ENCODE results near the gene ACADL.
A peak's percentile ranks its signal among the peaks of the same experiment; 100 is the strongest.
"Not testable (repeated sequence)": the region's sequence is repeated elsewhere in the genome, so short reads cannot be mapped to it uniquely, and the experiment has no call there.

ACADL gene

DNA sequence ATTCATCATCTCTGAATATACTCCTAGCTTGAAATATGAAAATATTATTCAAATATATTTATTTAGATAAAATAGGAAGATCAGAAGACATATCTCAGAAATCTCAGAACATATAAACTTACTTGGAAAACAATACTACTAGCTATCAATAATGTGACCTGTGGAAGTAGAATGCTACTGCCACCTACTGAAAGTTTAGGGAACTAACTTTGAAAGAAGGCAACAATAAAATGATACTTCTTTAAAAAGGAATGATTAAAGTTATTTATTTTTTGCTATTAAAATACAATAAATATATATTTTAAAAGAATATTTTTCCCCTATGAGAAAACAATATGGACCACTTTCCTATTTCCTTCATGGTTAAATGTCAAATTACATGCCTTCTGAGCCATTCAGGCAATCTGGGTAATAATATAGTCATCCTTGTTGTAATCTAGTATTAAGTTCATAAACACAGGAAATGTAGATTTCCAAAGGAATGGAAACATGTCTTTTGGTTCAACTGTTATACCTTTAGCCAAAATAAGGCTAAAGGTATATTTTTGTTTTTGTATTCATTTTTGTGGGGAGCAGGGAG, 26.0 kb downstream of the ACADL start:
- no peak for DNase-seq

DNA sequence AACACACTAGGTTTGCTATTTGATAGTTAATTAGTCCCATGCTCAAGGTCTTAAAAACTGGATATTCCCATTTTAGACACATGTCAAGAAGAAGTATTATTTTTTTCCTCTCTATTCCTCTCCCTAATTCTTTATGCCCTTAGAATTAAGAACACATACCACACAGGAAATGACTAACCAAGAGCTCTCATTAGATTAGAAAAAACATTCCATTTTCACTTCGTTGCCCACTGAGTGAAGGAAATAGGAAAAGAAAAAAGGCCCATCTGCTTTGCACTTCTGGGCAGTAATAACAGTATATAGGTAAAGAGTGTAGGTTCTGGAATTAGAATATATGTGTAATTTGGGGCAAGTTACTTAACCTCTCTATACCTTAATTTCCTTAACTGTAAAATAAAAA, 26.9 kb downstream of the ACADL start:
- DNase-seq: no peak

DNA sequence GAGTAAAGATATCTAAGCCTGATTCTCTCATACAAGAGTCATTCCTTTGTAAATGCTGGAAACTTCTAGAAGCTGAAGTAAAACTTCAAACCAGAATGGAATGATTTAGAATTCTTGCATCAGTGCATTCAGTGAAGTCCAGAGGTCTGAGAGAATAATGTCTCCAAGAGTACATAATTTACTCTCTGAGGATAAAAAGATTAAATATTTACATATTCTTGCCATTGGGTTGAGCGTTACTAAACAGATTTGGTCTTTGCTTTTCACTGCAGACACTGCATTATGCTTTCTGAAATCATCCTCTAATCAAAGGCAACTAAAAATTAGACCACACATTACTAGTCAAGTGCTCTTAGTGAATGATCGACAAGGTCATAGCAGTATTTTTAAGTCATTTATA, 27.5 kb downstream of the ACADL start:
- DNase-seq: no peak

DNA sequence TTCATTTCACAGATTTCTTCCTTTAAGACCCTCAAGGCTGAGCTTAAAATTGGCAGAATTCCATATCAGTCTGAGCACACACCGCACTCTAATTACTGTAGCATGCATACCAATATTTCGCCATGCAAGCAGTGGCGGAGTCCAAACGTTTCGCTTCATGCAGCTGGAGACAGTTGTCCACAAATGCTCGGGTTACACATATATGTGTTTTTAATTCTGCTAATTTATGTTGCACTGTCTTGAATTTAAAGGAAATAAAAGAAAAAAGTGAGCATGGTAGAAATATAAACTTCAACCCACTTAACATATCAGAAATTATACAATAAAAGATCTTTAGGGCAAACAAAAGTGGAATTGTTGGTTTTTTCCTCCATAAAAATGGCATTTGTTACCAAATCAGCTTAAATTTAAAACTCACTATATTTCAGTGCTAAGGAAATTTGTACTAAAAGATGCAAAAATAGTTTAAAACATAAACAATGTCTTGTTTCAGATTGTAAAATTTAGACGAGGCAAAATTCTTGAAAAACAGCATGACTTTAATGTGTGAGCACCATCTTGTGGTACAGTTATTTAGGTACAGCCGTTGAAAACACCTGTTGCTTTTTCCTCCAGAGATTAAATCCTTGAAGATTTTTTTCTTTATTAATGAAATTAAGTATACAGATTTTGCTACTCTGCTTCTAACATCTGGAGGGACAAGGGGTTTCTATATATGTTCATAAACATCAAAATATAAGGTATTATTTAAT, 30.0 kb downstream of the ACADL start:
- no peak for DNase-seq

DNA sequence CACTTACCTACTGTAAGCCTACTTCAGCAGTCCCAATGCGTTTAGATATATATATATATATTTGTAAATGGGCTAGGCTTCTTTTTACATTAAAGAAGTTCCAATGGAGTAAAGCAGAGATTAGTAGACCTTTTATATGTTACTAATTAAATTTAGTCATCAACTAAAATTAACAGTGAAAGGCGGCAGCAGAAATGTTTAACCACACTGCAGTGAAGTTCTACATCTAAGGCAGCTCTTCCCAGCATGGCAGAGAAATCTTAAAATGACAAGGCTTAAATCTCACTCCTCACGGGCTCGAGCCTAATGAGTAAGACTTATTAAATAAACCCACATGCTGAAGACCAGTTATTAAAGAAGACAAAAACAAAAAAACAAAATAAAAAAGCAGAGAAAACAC, 34.9 kb downstream of the ACADL start:
- no peak for DNase-seq

DNA sequence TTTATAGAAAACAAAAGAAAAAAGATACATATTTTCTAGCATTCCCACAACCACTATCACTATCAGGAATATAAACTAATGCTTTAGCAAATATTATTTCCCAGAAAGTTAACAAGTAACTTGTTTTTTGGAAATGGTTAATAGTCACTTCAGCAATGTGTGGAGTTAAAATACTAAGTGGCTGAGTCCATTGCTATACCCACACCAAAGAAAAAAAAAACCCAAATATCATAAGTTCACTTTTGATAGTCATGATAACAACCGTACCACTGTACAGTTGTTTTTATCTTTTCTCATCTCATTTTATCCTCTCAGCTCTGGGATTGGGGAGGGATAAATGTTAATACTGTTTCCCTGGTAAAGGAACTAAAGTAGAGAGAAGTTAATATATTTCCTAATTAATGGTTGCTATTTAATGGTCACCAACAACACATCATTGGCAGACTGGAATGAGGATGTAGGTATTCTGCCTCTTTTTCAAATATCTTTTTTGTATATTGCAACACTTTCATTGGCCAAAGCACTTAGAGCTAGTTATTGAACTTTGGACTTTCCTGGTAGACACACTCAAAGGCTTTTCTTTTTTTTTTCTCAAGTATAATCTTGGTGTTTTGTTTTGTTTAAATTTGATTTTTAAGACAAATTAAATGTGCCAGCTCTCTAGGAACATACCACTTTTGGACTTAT, 35.7 kb downstream of the ACADL start:
- no peak for DNase-seq

DNA sequence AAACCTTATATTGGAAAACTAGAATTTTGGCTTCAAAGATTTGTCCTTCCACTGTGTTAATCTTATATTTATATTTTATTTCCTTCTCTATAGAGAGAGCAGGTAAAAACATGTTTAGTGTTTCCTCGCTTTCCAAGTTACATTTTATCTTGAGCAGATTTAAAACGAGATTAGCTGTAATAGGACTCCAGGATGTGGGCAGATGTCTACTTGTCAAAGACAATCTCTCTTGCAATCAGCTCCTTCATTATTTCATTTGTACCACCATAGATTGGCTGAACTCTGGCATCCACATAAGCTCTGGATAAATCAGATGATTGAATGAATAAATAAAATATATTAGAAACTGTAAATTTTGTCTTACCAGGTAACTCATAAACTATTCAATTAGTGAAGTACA, 36.5 kb downstream of the ACADL start:
- no peak for DNase-seq

DNA sequence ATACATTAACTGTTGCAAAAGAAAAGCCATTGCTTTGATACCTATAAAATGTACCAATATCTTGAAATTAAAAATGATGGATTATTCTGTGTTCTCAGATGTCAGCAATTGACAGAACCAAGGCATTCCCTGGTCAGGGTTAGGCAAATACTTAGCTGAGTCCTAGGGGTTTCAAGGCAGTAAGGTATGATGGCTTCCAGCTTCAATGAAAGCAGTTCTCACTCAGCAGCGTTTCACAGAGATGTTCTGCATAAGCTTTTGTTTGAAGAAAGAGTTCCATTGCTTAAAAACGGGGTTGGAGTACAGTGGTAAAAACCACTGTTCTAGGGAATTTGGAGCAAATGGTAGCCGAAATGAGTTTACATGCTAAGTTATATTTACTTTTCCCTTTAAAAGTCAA, 37.1 kb downstream of the ACADL start:
- no peak for DNase-seq

DNA sequence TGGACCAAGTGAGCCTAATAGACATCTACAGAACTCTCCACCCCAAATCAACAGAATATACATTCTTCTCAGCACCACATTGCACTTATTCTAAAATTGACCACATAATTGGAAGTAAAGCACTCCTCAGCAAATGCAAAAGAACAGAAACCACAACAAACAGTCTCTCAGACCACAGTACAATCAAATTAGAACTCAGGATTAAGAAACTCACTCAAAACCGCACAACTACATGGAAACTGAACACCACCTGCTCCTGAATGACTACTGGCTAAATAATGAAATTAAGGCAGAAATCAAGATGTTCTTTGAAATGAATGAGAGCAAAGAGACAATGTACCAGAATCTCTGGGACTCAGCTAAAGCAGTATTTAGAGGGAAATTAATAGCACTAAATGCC, 41.3 kb downstream of the ACADL start:
- DNase-seq: not testable (repeated sequence)

DNA sequence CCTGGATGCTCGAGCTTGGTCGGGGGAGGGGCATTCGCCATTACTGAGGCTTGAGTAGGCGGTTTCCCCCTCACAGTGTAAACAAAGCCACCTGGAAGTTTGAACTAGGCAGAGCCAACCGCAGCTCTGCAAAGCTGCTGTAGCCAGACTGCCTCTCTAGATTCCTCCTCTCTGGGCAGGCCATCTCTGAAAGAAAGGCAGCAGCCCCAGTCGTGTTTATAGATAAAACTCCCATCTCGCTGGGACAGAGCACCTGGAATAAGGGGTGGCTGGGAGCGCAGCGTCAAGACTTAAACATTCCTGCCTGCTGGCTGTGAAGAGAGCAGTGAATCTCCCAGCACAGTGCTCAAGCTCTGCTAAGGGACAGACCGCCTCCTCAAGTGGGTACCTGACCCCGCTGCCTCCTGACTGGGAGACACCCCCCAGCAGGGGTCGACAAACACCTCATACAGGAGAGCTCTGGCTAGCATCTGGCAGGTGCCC, 43.6 kb downstream of the ACADL start:
- not testable (repeated sequence) for DNase-seq

DNA sequence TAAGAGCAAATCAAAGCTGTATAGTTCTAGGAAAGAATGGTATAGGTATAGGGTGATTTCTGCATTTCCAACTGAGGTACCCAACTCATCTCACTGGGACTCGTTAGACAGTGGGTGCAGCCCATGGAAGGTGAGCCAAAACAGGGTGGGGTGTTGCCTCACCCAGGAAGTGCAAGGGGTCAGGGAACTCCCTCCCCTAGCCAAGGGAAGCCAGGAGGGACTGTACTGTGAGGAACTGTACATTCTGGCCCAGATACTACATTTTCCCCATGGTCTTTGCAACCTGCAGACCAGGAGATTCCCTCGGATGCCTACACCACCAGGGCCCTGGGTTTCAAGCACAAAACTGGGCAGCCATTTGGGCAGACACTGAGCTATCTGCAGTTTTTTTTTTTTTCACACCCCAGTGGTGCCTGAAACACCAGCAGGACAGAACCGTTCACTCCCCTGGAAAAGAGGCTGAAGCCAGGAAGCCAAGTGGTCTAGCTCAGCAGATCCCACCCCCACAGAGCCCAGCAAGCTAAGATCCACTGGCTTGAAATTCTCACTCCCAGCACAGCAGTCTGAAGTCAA, 44.1 kb downstream of the ACADL start:
- not testable (repeated sequence) for DNase-seq

DNA sequence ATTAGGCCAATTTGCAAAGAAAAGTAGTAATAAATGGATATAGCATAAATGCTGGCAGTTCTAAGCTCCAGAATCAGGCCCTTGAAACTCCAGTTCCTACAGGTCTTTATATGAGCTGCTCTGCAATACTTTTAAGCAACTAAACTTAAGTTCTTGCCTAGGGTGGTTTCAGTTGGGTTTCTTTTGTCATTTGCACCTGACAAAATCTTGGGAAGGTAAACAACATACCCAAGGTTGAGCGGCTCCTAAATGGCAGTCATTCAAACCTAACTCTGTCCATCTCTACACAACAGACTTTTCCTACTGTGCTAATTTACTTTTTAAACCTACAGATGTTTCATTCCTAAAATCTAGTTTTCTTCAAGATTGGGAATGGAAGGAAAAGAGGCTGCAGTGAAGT, 44.8 kb downstream of the ACADL start:
- no peak for DNase-seq

DNA sequence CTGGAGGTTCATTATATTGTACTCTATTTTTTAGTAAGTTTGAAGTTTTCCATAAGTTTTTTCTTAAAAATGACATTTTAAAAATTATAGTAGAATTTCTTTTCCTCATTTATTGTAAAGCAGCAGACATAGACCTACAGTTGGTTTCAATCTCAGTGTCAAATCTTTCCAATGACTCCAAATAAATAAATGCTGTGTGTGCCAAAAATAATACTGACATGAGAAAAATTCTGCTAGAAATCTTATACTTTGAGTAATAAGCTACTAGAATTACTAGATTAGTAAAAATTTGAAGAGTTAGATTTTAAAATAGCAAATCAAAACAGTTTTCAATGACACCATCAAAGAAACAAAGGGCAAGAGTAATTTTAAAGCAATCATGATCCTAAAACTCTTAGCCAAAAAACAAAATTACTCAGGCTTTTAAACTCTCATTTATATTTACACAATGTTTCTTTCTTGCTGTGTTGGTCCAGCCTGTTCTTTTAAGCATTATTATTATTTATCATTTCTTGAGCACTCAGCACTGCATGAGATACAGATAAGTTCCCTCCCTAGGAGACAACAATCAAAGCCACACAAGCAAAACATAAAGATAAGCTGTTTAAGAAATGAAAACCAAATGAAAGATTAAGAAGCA, 45.8 kb downstream of the ACADL start:
- DNase-seq: no peak

DNA sequence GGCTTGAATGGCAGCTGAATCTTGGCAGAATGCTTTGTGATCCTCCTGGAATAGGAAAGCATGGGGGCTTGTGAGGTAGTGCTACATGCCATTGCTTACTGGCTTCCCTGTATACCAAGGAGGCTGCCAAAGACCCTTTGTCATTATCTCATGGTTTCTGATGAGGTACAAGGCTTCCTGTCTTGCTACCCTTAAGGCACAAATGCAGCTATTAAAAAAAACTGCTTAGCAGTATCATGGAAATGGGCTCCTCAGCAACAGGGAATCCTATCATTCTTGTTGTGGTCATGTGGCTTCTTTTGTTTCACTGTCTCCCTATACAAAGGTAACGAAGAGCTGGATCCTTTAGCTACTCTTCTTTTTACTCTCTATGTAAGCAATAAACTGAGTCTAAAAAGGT, 47.5 kb downstream of the ACADL start:
- no peak for DNase-seq

DNA sequence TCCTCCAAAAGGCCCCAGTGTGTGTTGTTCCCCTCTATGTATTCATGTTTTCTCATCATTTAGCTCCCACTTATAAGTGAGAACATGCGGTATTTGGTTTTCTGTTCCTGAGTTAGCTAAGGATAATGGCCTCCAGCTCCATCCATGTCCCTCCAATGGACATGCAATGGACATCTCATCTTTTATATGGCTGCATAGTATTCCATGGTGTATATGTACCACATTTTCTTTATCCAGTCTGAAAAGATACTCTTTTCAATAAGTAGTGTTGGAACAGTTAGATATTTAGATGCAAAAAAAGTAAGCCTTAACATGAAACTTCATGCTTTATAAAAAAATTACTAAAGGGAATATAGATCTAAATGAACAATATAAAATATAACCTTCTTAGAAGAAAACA, 48.1 kb downstream of the ACADL start:
- not testable (repeated sequence) for DNase-seq

DNA sequence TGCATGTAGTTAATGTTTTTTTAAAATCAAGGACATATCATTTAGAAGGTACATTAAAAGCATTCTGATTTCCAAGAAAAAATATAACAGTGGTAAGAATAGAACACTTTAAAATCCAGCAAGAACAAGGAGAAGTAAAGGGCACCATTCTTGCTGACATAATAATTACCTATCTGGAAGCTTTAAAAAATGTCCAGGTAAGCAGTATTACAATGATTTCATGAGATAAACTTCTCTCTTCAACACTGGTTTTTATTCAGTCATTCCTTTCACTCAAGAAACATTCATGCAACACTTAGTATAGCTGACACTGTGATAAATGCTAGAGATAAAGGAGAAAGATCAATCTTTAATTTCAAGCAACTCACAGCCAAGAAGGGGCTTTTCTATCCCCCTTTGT, 51.2 kb downstream of the ACADL start:
- DNase-seq: no peak

DNA sequence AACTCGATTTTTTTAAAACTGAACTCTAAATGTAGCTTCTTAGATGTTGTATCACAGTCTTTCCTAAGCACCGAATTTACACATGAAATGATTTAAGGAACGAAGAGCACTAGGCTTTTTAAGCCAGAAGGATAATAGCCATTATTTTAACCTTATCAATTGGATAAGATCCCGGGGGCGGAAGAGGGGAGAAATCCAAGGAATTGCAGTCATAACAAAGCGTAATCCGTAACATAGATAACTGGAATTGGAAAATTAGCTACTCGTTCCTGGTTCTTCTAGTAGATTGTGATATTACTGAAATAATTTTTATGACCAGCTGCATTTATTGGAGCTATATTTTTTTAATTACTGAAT, 53.0 kb downstream of the ACADL start:
- DNase-seq: no peak

DNA sequence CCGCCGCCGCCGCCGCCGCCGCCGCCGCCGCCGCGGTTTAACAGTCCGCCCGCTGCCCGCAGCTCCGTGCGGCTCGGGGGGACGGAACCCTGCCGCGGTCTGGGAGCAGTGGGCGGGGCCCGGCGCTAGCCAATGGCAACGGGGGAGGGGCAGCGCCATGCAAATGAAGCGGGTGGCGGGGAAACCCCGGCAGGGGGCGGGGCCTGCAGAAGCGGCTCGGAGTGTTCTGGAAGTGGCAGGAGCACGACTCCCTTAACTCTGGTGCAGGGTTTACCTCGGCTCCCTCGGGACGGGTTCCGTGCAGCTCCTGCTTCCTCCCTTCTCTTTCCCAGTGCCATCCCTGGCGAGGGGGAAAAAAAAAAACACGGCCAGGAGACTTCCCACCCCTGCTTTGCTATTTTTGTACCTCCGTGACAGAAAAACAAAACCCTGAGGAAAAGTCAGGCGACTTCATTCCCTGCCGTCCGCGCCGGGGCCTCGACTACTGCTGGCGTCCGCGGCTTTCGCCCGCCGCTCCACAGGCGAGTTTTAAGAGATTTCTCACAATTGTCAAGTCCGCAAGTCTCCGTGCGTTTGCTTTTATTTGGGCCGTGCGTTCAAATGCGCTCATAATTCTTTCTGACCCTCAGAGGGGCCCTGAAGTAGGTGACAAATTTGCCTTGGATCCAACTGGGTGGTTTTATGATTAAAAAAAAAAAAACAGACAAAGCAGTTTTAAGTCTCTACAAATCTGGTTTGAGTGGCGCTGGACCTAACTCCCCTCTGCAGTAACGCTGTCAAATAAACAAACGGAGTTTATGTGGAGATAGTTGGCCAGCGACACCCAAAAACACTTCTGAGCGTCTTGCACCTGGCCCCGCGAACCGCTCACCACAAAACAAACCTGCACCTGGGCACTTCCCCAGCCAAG, 53.7 kb downstream of the ACADL start, which contains the start of gene KANSL1L:
Gene KANSL1L, minus strand, starts transcription at position 101 of the 910 bp plus-strand sequence. CDS start 16,827 bp downstream, outside the sequence.
- peak; percentile 53 to 86 for DNase-seq

DNA sequence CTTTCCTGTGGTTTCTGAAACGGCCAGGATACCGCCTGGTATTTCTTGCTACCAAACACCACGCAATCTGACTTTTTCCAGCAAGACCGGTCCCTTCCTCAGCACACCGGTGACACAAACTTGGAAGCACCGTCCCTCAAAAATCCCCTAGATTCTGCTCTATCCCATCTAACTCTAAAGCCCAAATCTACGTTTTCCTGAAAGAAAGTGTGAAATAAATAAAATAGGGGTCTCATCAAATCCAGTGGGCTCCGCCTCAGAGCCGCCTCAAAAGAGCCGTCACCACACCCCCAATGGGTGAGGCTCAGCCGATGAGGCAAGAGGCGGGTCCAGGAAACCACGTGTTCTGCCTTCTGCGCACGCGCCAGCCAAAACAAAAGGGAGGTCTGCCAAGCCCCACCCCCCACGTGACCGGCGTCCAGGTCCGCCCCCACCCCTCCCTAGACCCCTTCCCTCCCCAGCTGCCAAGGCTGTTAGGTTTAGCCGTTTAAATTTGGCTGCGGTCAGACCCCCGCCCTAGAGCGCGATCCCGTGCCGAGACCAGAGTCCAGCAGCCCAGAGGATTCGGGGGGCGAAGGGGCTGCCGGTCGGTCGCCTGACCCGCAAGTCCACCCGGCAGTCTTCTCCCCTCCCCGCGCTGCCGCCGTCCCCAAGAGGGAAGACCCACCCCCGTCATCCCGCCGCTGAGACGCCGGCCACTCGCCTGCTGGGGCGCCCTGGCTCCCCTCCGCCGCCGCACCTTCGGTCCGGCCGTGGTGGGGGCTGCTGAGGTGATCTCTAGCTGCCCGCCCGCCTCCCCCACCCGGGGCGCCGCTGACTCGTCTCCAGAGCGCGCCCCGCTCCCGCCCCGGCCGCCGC, 54.6 kb downstream of the ACADL start:
- DNase-seq: peak; percentile 82 to 84

DNA sequence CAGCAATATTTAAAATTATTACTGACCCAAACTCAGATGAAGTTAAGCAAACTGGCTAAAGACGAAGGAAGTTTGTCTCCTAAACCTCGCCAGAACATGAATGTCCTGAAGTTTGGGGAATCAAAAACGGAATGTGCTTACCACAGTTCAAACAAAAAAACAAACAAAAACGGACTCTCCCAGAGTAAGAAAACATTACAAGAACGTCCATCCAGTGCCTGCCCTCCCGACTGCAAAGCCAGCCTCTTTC, 55.1 kb downstream of the ACADL start:
- DNase-seq: no peak

DNA sequence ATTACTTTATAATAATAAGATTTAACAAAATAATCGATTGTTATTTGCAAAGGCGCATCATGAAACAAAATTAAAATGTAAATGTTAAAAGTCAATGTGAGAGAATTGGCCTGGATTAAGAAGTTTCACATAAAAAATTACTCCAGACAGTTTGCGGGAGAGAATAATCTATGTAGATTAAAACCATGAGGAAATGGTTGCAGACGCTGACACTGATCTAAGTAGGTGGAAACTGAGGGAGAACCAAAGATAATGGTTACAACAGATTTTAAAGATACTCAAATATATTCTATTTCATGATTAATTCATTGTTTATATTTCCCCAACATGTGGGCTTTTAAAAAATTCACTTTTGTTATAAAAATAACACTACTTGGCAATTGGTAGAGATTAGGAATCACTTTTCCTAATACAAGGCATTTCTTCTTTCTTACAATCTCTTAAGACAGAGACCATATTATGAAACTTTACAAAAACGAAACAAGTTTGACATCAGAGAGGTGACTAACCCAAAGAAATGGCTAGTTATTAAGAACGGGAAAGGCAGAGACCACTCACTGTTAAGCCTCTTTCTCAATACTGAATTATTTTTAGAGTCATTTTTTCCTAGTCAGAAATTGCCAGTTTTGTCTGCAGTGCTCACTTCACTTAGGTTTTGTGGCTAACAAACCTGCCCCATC, 55.6 kb downstream of the ACADL start:
- DNase-seq: no peak
